Neuronal stem cell (in vitro differentiated cells): ENCODE results near the gene AOAH.

Experiments used
- DNase-seq: peaks from one replicate; pipeline ENCODE4 v3.0.0-alpha.2; 2013; ENCODE audit warnings: low spot score
- H2AFZ ChIP-seq: one replicate; pipeline ENCODE4 v1.6.1; 2013; ENCODE audit warnings: mild to moderate bottlenecking, low read length, inconsistent platforms
- H2AK5ac ChIP-seq: 2 replicates; pipeline ENCODE4 v1.6.1; 2013; ENCODE audit warnings: low read depth, mild to moderate bottlenecking, inconsistent platforms, low read length, moderate library complexity, mixed read lengths
- H2BK120ac ChIP-seq: 2 replicates; pipeline ENCODE4 v1.6.1; 2013; ENCODE audit warnings: low read depth, mild to moderate bottlenecking, inconsistent platforms, low read length, moderate library complexity, mixed read lengths
- H2BK12ac ChIP-seq: one replicate; pipeline ENCODE4 v1.6.1; 2013; ENCODE audit warnings: low read length, inconsistent platforms
- H2BK15ac ChIP-seq: 2 replicates; pipeline ENCODE4 v1.6.1; 2013; ENCODE audit warnings: mild to moderate bottlenecking, low read length, inconsistent platforms, mixed read lengths
- H2BK5ac ChIP-seq: one replicate; pipeline ENCODE4 v1.6.1; 2013; ENCODE audit warnings: inconsistent platforms, mild to moderate bottlenecking, low read length, moderate library complexity
- H3K14ac ChIP-seq: one replicate; pipeline ENCODE4 v1.6.1; 2013; ENCODE audit warnings: low read length, inconsistent platforms
- H3K18ac ChIP-seq: 2 replicates; pipeline ENCODE4 v1.6.1; 2013; ENCODE audit warnings: low read length, inconsistent platforms
- H3K23ac ChIP-seq: 2 replicates; pipeline ENCODE4 v1.6.1; 2013; ENCODE audit warnings: low read depth, mild to moderate bottlenecking, mixed read lengths, low read length, inconsistent platforms; ENCODE audit not compliant: poor library complexity
- H3K27ac ChIP-seq: replicated peaks from 3 replicates; pipeline ENCODE4 v1.5.1; 2013; ENCODE audit warnings: low read length, inconsistent platforms
- H3K27me3 ChIP-seq, 3 experiments: 2 replicates each; pipeline ENCODE4 v1.6.1; 2013; ENCODE audit warnings: low read length in 3 of 3, mild to moderate bottlenecking in 2 of 3, inconsistent platforms in 1 of 3, low read depth in 1 of 3, mixed read lengths in 1 of 3, moderate library complexity in 1 of 3; ENCODE audit not compliant: control insufficient read depth in 3 of 3, insufficient read depth in 3 of 3
- H3K36me3 ChIP-seq, 2 donors: replicated peaks in 1 of 2; 2 replicates each; pipeline ENCODE4 v1.6.1; 2013; ENCODE audit warnings: low read length in 2 of 2; ENCODE audit not compliant: control insufficient read depth in 2 of 2, insufficient read depth in 2 of 2
- H3K4ac ChIP-seq: 2 replicates; pipeline ENCODE4 v1.6.1; 2013; ENCODE audit warnings: inconsistent platforms, mild to moderate bottlenecking, low read length, moderate library complexity
- H3K4me1 ChIP-seq, 2 donors: 1 replicate in 1 of 2; 2 replicates in 1 of 2; pipeline ENCODE4 v1.6.1; 2013; ENCODE audit warnings: low read length in 2 of 2, low read depth in 1 of 2; ENCODE audit not compliant: control insufficient read depth in 2 of 2, insufficient read depth in 1 of 2
- H3K4me2 ChIP-seq: one replicate; pipeline ENCODE4 v1.6.1; 2013; ENCODE audit warnings: mild to moderate bottlenecking, low read length, inconsistent platforms; ENCODE audit not compliant: insufficient read depth, poor library complexity, severe bottlenecking
- H3K4me3 ChIP-seq, 2 donors: 2 replicates each; pipeline ENCODE4 v1.5.1; 2013; ENCODE audit warnings: low read length in 2 of 2, mild to moderate bottlenecking in 2 of 2, inconsistent platforms in 1 of 2, moderate library complexity in 1 of 2
- H3K79me1 ChIP-seq: one replicate; pipeline ENCODE4 v1.6.1; 2013; ENCODE audit warnings: low read depth, mild to moderate bottlenecking, inconsistent platforms, low read length, moderate library complexity
- H3K9ac ChIP-seq: one replicate; pipeline ENCODE4 v1.6.1; 2013; ENCODE audit warnings: mild to moderate bottlenecking, low read depth, low read length, inconsistent platforms; ENCODE audit not compliant: poor library complexity
- H3K9me3 ChIP-seq, 2 donors: replicated peaks in 1 of 2; 2 replicates each; pipeline versions ENCODE3 to v1.6.1; 2013; ENCODE audit warnings: low read length in 2 of 2, mild to moderate bottlenecking in 2 of 2, inconsistent platforms in 1 of 2, low read depth in 1 of 2, mixed read lengths in 1 of 2, moderate library complexity in 1 of 2; ENCODE audit not compliant: control insufficient read depth in 2 of 2, insufficient read depth in 1 of 2
- H4K8ac ChIP-seq: one replicate; pipeline ENCODE4 v1.6.1; 2013; ENCODE audit warnings: low read depth, mild to moderate bottlenecking, inconsistent platforms, low read length, moderate library complexity
- H4K91ac ChIP-seq: one replicate; pipeline ENCODE4 v1.6.1; 2013; ENCODE audit warnings: low read length, low read depth, mild to moderate bottlenecking, inconsistent platforms; ENCODE audit not compliant: poor library complexity
- WGBS, 2 donors: extraction: QIAGEN DNeasy Blood & Tissue Kit; methylation state at CpG; one replicate each; pipeline ENCODE4 v1.1.7; 2013; ENCODE audit warnings: missing lambda C conversion rate in 2 of 2, mixed read lengths in 1 of 2; ENCODE audit not compliant: insufficient read length in 2 of 2, insufficient replicate concordance in 1 of 2; ENCODE audit errors: extremely low coverage in 2 of 2; 5-methylcytosine and 5-hydroxymethylcytosine counted together

Gene AOAH

DNA sequence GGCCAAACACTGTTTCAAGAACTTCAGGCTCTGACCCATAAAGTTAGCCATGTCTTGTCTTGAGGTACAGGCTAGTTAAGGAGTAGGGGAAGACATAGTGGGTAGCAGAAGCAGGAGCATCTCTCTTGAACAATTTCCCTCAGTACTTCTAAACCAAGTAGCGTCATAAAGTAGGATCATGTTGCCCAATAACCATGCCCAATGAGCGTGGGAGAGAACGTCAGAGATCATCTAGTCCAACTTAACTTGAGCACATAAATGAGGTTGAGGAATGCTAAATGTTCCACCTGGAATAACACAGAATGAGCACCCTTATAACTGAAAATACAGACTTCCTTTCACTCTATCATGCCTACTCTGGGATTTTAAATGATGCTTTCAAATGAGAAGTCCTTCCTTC is 134.9 kb downstream of the AOAH start:
- Histone ChIP-seq H3K9me3 (no peaks in the 10 kb centered on the region), H2AK5ac (no peak overlapping the region), H3K4me2 (no peak overlapping the region), H3K27ac (no peak overlapping the region), H3K14ac (no peak overlapping the region), H3K36me3 (no peaks in the 10 kb centered on the region), H4K8ac (no peak overlapping the region), H3K4me3 (no peak overlapping the region), H2BK5ac (no peak overlapping the region), H3K79me1 (no peaks in the 10 kb centered on the region), H3K4me1 (no peaks in the 10 kb centered on the region), H3K18ac (no peak overlapping the region), H2BK15ac (no peak overlapping the region), H2BK120ac (no peak overlapping the region), H2BK12ac (no peak overlapping the region), H3K27me3 (no peaks in the 10 kb centered on the region), H3K4ac (no peak overlapping the region), H4K91ac (no peak overlapping the region), H3K9ac (no peak overlapping the region), H3K23ac (no peak overlapping the region), H2AFZ (no peak overlapping the region)
- no peak for DNase-seq
- no CpG with 5 or more reads among the region's 3 CpGs for WGBS, 2 donors

DNA sequence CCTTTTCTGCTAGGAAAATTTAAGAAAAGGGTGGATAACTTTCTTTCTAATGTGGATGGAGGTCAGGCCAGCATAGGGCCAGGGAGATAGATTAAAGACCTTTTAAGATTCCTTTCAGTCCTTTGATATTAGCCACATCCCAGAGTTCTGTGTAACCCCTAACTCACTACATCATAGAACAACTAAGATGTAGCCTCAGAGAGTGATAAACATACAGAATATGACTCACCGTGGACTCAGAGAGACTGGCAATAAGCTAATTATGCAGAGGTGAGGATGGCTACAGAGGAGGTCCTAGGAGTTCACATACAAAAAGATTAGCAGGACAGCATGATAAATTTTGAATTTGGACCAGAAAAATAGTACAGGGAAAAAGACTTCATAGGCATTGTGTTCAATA is 141.0 kb downstream of the AOAH start:
- Histone ChIP-seq H3K79me1 (no peaks in the 10 kb centered on the region), H4K91ac (no peak overlapping the region), H2BK120ac (no peak overlapping the region), H2BK12ac (no peak overlapping the region), H3K27me3 (no peaks in the 10 kb centered on the region), H2AK5ac (no peak overlapping the region), H2BK15ac (no peak overlapping the region), H3K4me3 (no peak overlapping the region), H3K27ac (no peak overlapping the region), H2AFZ (no peak overlapping the region), H3K18ac (no peak overlapping the region), H2BK5ac (no peak overlapping the region), H3K4me2 (no peak overlapping the region), H3K9ac (no peak overlapping the region), H3K14ac (no peak overlapping the region), H3K4me1 (no peaks in the 10 kb centered on the region), H4K8ac (no peak overlapping the region), H3K4ac (no peak overlapping the region), H3K36me3 (no peaks in the 10 kb centered on the region), H3K9me3 (peaks cover 0 to under 1% of the 10 kb centered on the region in 2 donors), H3K23ac (no peak overlapping the region)
- no CpG with 5 or more reads among the region's 1 CpG for WGBS, 2 donors
- DNase-seq, result no peak

GRCh38 chr7:36575832-36576231 is 148.5 kb downstream of the AOAH start:
- Histone ChIP-seq H3K4me1 (peaks cover 0 to 7% of the 10 kb centered on the region in 2 donors), H3K23ac (no peak overlapping the region), H3K14ac (no peak overlapping the region), H4K8ac (no peak overlapping the region), H3K27ac (no peak overlapping the region), H3K79me1 (no peaks in the 10 kb centered on the region), H3K4ac (no peak overlapping the region), H3K9ac (no peak overlapping the region), H3K4me3 (no peak overlapping the region), H3K18ac (no peak overlapping the region), H3K9me3 (peaks cover 4 to 13% of the 10 kb centered on the region in 2 donors), H4K91ac (no peak overlapping the region), H2AFZ (no peak overlapping the region), H2BK12ac (no peak overlapping the region), H3K36me3 (peaks cover 0 to 2% of the 10 kb centered on the region in 2 donors), H3K27me3 (no peaks in the 10 kb centered on the region), H2AK5ac (no peak overlapping the region), H2BK15ac (no peak overlapping the region), H2BK120ac (no peak overlapping the region), H3K4me2 (no peak overlapping the region), H2BK5ac (no peak overlapping the region)
- WGBS, 2 donors, result no CpG with 5 or more reads among the region's 5 CpGs
- no peak for DNase-seq

GRCh38 chr7:36573066-36573465 is 151.2 kb downstream of the AOAH start:
- H3K14ac ChIP-seq, result no peak overlapping the region
- no peak overlapping the region for H4K8ac ChIP-seq
- no peaks in the 10 kb centered on the region for H3K79me1 ChIP-seq
- WGBS, 2 donors, result no CpG with 5 or more reads among the region's 3 CpGs
- no peak overlapping the region for H2BK12ac ChIP-seq
- no peak for DNase-seq
- no peaks in the 10 kb centered on the region for H3K27me3 ChIP-seq
- no peak overlapping the region for H3K4ac ChIP-seq
- no peak overlapping the region for H3K18ac ChIP-seq
- no peak overlapping the region for H3K9ac ChIP-seq
- no peak overlapping the region for H3K23ac ChIP-seq
- no peak overlapping the region for H3K27ac ChIP-seq
- H3K9me3 ChIP-seq, result peaks cover 4 to 11% of the 10 kb centered on the region in 2 donors
- H2BK120ac ChIP-seq, result no peak overlapping the region
- H2BK15ac ChIP-seq, result no peak overlapping the region
- H2AK5ac ChIP-seq, result peak overlapping the region; percentile 44
- peaks cover 0 to 2% of the 10 kb centered on the region in 2 donors for H3K36me3 ChIP-seq
- no peak overlapping the region for H3K4me3 ChIP-seq
- H3K4me2 ChIP-seq, result no peak overlapping the region
- no peak overlapping the region for H2BK5ac ChIP-seq
- H4K91ac ChIP-seq, result no peak overlapping the region
- H3K4me1 ChIP-seq, result peaks cover 0 to 7% of the 10 kb centered on the region in 2 donors
- H2AFZ ChIP-seq, result no peak overlapping the region
